ENCODE data around the gene MARS1. TPM values are rescaled to one million over a fixed set of nuclear protein-coding genes. Genes with fewer than 3 reads are reported as not detected.
"Not testable (repeated sequence)": the region's sequence is repeated elsewhere in the genome, so short reads cannot be mapped to it uniquely, and the experiment has no call there.

The MARS1 gene
- polyA plus RNA-seq (2013, experiment 1 of 2) = 210 TPM
- polyA plus RNA-seq (2013, experiment 2 of 2) = 213 TPM

DNA sequence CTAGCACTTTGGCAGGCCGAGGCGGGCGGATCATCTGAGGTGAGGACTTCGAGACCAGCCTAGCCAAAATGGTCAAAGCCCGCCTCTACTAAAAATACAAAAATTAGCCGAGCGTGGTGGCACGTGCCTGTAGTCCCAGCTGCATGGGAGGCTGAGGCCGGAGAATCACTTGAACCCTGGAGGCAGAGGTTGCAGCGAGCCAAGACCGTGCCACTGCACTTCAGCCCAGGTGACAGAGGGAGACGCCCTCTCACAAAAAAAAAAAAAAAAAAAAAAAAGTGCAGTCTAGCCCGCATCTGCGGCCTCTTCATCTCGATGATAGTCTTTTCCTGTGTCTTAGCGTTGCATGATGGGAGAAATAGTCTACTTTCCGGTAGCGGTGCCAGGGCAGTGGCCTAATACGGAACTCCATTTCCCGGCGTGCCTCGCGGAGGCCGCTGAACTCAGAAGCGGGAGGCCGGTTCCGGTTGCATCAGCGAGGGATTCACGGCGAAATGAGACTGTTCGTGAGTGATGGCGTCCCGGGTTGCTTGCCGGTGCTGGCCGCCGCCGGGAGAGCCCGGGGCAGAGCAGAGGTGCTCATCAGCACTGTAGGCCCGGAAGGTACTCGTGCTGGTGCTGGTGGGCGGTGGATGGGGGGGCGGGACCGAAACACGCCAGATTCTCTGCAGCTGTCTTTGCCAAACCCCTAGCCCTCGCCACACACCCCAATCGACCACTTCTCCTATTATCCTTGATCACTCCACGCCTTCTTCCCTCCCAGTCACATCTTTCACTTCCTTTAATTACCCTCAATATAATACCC lies at the start of gene MARS1:
MARS1 (plus strand) TSS at position 472 of the 805 bp plus-strand sequence; CDS start at position 495, 23 bp downstream.
- H3K4me1 ChIP-seq (ENCODE audit: control insufficient read depth, insufficient read depth, low read length, poor library complexity, severe bottlenecking) = peaks cover 11% of the 10 kb centered on the region
- peaks cover 38% of the 10 kb centered on the region for H3K36me3 ChIP-seq (ENCODE audit: control insufficient read depth, insufficient read depth, low read length)
- peak within 1 kb of the TSS; percentile 92 for H3K27ac ChIP-seq (ENCODE audit: low read depth, low read length, severe bottlenecking)
- H3K4me3 ChIP-seq (ENCODE audit: extremely low read depth, insufficient read depth, low read length, poor library complexity, severe bottlenecking) = peak within 1 kb of the TSS; percentile 96
- WGBS, 2 experiments (ENCODE audit: insufficient coverage in 2 of 2) = 14 to 15% methylated on average over 38 to 46 of the region's 47 CpGs
- H3K9me3 ChIP-seq (ENCODE audit: control insufficient read depth, low read length) = no peaks in the 10 kb centered on the region

GRCh38 chr12:57438400-57438799 lies 49.5 kb upstream of the MARS1 start:
- no peak overlapping the region for H3K4me3 ChIP-seq (ENCODE audit: extremely low read depth, insufficient read depth, low read length, poor library complexity, severe bottlenecking)
- H3K9me3 ChIP-seq (ENCODE audit: control insufficient read depth, low read length) = peaks cover 6% of the 10 kb centered on the region
- no peaks in the 10 kb centered on the region for H3K36me3 ChIP-seq (ENCODE audit: control insufficient read depth, insufficient read depth, low read length)
- H3K27ac ChIP-seq (ENCODE audit: low read depth, low read length, severe bottlenecking) = no peak overlapping the region
- H3K4me1 ChIP-seq (ENCODE audit: control insufficient read depth, insufficient read depth, low read length, poor library complexity, severe bottlenecking) = no peaks in the 10 kb centered on the region
- 100% methylated on average over 1 of the region's 1 CpG for WGBS, 2 experiments (ENCODE audit: insufficient coverage in 2 of 2)

GRCh38 chr12:57439762-57440266 lies 48.1 kb upstream of the MARS1 start:
- H3K36me3 ChIP-seq (ENCODE audit: control insufficient read depth, insufficient read depth, low read length) = no peaks in the 10 kb centered on the region
- 80 to 90% methylated on average over 1 to 2 of the region's 4 CpGs for WGBS, 2 experiments (ENCODE audit: insufficient coverage in 2 of 2)
- H3K27ac ChIP-seq (ENCODE audit: low read depth, low read length, severe bottlenecking) = no peak overlapping the region
- H3K4me1 ChIP-seq (ENCODE audit: control insufficient read depth, insufficient read depth, low read length, poor library complexity, severe bottlenecking) = no peaks in the 10 kb centered on the region
- no peak overlapping the region for H3K4me3 ChIP-seq (ENCODE audit: extremely low read depth, insufficient read depth, low read length, poor library complexity, severe bottlenecking)
- H3K9me3 ChIP-seq (ENCODE audit: control insufficient read depth, low read length) = peaks cover 6% of the 10 kb centered on the region

DNA sequence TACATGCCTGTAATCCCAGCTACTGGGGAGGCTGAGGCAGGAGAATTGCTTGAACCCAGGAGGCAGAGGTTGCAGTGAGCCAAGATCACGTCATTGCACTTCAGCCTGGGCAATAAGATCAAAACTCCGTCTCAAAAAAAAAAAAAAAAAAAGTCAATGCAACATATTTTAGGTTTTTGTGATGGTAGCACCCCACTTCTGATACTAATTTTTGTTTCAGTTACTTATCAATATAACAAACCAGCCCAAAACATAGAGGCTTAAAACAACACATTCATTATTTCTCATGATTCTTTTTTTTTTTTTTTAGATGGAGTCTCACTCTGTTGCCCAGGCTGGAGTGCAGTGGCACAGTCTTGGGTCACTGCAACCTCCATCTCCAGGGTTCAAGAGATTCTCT lies 46.5 kb upstream of the MARS1 start:
- WGBS, 2 experiments (ENCODE audit: insufficient coverage in 2 of 2) = no CpG with 5 or more reads among the region's 2 CpGs
- H3K36me3 ChIP-seq (ENCODE audit: control insufficient read depth, insufficient read depth, low read length); H3K4me1 ChIP-seq (ENCODE audit: control insufficient read depth, insufficient read depth, low read length, poor library complexity, severe bottlenecking); H3K4me3 ChIP-seq (ENCODE audit: extremely low read depth, insufficient read depth, low read length, poor library complexity, severe bottlenecking); H3K9me3 ChIP-seq (ENCODE audit: control insufficient read depth, low read length); H3K27ac ChIP-seq (ENCODE audit: low read depth, low read length, severe bottlenecking): not testable (repeated sequence)

- Histone ChIP-seq H3K27ac (ENCODE audit: low read depth, low read length, severe bottlenecking) (no peak overlapping the region), H3K36me3 (ENCODE audit: control insufficient read depth, insufficient read depth, low read length) (no peaks in the 10 kb centered on the region), H3K9me3 (ENCODE audit: control insufficient read depth, low read length) (peaks cover 6% of the 10 kb centered on the region), H3K4me1 (ENCODE audit: control insufficient read depth, insufficient read depth, low read length, poor library complexity, severe bottlenecking) (no peaks in the 10 kb centered on the region), H3K4me3 (ENCODE audit: extremely low read depth, insufficient read depth, low read length, poor library complexity, severe bottlenecking) (no peak overlapping the region)
- 33 to 67% methylated on average over 1 of the region's 1 CpG for WGBS, 2 experiments (ENCODE audit: insufficient coverage in 2 of 2)
Measured at GRCh38 chr12:57441846-57442427, 45.9 kb upstream of the MARS1 start.

DNA sequence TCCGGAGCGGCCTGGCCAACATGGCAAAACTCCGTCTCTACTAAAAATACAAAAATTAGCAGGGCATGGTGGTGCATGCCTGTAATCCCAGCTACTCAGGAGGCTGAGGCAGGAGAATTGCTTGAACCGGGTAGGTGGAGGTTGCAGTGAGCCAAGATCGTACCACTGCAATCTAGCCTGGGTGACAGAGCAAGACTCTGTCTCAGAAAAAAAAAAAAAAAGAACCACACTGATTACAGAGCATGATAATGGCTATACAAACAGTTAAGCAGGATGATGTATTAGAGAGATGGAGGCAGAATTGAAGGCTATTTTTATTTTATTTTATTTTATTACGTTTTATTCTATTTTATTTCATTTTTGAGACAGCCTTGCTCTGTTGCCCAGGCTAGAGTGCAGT lies 43.5 kb upstream of the MARS1 start:
- not testable (repeated sequence) for H3K4me1 ChIP-seq (ENCODE audit: control insufficient read depth, insufficient read depth, low read length, poor library complexity, severe bottlenecking); H3K9me3 ChIP-seq (ENCODE audit: control insufficient read depth, low read length); H3K27ac ChIP-seq (ENCODE audit: low read depth, low read length, severe bottlenecking); H3K4me3 ChIP-seq (ENCODE audit: extremely low read depth, insufficient read depth, low read length, poor library complexity, severe bottlenecking); H3K36me3 ChIP-seq (ENCODE audit: control insufficient read depth, insufficient read depth, low read length)
- 96% methylated on average over 3 of the region's 6 CpGs; no CpG with 5 or more reads in 1 of the 2 experiments for WGBS, 2 experiments (ENCODE audit: insufficient coverage in 2 of 2)

DNA sequence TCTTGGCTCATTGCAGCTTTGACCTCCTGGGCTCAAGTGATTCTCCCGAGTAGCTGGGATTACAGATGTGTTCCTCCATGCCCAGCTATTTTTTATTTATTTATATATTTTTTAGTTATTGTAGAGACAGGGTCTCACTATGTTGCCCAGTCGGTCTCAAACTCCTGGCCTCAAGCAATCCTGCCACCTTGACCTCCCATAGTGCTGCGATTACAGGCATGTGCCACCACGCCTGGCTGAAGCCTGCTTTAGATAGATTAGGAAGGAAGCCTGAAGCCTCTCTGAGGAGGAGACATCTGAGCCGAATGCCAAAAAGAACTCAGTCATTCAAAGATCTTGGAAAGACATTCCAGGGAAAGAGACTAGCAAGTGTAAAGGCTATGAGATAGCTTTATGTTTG lies 43.1 kb upstream of the MARS1 start:
- Histone ChIP-seq H3K4me3 (ENCODE audit: extremely low read depth, insufficient read depth, low read length, poor library complexity, severe bottlenecking) (no peak overlapping the region), H3K36me3 (ENCODE audit: control insufficient read depth, insufficient read depth, low read length) (no peaks in the 10 kb centered on the region), H3K27ac (ENCODE audit: low read depth, low read length, severe bottlenecking) (no peak overlapping the region), H3K9me3 (ENCODE audit: control insufficient read depth, low read length) (peaks cover 6% of the 10 kb centered on the region), H3K4me1 (ENCODE audit: control insufficient read depth, insufficient read depth, low read length, poor library complexity, severe bottlenecking) (no peaks in the 10 kb centered on the region)
- WGBS, 2 experiments (ENCODE audit: insufficient coverage in 2 of 2) = 94 to 100% methylated on average over 1 to 3 of the region's 5 CpGs

DNA sequence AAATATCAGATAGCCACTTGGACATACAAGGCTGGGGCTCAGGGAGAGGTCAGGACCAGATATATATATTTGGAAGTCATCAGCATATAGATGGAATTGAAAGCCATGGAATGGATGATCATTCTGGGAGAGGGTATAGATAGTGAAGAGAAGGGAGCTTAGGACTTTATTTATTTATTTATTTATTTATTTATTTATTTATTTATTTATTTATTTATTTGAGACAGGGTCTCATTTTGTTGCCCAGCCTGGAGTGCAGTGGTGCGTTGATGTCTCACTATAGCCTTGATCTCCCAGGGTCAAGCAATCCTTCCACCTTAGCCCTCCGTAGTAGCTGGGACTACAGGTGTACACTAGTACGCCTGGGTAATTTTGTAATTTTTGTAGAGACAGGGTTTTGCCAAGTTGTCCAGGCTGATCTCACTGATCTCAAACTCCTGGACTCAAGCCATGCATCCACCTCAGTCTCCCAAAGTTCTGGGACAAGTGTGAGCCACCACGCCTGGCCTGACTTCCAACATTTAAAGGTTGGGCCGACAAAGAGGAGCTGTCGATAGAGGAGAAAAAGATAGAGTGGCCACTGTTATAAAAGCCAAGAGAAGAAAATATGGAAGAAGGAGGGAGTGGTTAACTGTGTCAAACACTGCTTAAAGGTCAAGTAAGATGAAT lies 41.4 kb upstream of the MARS1 start:
- peaks cover 5% of the 10 kb centered on the region for H3K9me3 ChIP-seq (ENCODE audit: control insufficient read depth, low read length)
- H3K4me3 ChIP-seq (ENCODE audit: extremely low read depth, insufficient read depth, low read length, poor library complexity, severe bottlenecking) = no peak overlapping the region
- H3K36me3 ChIP-seq (ENCODE audit: control insufficient read depth, insufficient read depth, low read length) = no peaks in the 10 kb centered on the region
- 92 to 94% methylated on average over 3 to 4 of the region's 6 CpGs for WGBS, 2 experiments (ENCODE audit: insufficient coverage in 2 of 2)
- H3K4me1 ChIP-seq (ENCODE audit: control insufficient read depth, insufficient read depth, low read length, poor library complexity, severe bottlenecking) = no peaks in the 10 kb centered on the region
- no peak overlapping the region for H3K27ac ChIP-seq (ENCODE audit: low read depth, low read length, severe bottlenecking)

DNA sequence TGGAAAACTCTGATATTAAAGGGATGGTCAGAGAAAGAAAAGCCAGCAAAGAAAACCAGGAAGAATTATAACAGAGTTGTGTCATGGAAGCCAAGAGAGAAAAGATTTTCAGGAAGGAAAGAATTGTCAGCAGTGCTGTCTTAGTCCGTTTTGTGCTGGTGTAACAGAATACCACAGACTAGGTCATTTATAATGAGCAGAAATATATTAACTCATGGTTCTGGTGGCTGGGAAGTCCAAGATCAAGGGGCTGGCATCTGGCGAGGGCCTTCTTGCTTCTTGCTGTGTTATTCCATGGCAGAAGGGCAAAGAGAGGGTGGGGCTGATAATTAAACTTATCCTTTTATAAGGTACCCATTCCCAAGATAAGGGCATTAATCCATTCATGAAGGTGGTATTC lies 39.2 kb upstream of the MARS1 start:
- Histone ChIP-seq H3K36me3 (ENCODE audit: control insufficient read depth, insufficient read depth, low read length) (no peaks in the 10 kb centered on the region), H3K4me3 (ENCODE audit: extremely low read depth, insufficient read depth, low read length, poor library complexity, severe bottlenecking) (no peak overlapping the region), H3K4me1 (ENCODE audit: control insufficient read depth, insufficient read depth, low read length, poor library complexity, severe bottlenecking) (peaks cover 14% of the 10 kb centered on the region), H3K27ac (ENCODE audit: low read depth, low read length, severe bottlenecking) (no peak overlapping the region), H3K9me3 (ENCODE audit: control insufficient read depth, low read length) (no peaks in the 10 kb centered on the region)
- 100% methylated on average over 1 of the region's 2 CpGs; no CpG with 5 or more reads in 1 of the 2 experiments for WGBS, 2 experiments (ENCODE audit: insufficient coverage in 2 of 2)

- no peak overlapping the region for H3K4me3 ChIP-seq (ENCODE audit: extremely low read depth, insufficient read depth, low read length, poor library complexity, severe bottlenecking)
- H3K27ac ChIP-seq (ENCODE audit: low read depth, low read length, severe bottlenecking) = no peak overlapping the region
- WGBS, 2 experiments (ENCODE audit: insufficient coverage in 2 of 2) = 94 to 98% methylated on average over 7 of the region's 7 CpGs
- H3K9me3 ChIP-seq (ENCODE audit: control insufficient read depth, low read length) = no peaks in the 10 kb centered on the region
- no peaks in the 10 kb centered on the region for H3K36me3 ChIP-seq (ENCODE audit: control insufficient read depth, insufficient read depth, low read length)
- H3K4me1 ChIP-seq (ENCODE audit: control insufficient read depth, insufficient read depth, low read length, poor library complexity, severe bottlenecking) = peaks cover 15% of the 10 kb centered on the region
Measured at GRCh38 chr12:57449375-57449774, 38.5 kb upstream of the MARS1 start.

Data from mesodermal cell (in vitro differentiated cells).